Measurements from ENCODE around the gene TSPEAR.

GRCh38 chr21:44686843-44687561, 24.4 kb downstream of the TSPEAR start:
- TF ChIP-seq CTCF (IDR thresholded peaks at IDR 0.05), result no peak
- TF ChIP-seq EP300 (IDR thresholded peaks at IDR 0.05), result no peak
- TF ChIP-seq POLR2A (IDR thresholded peaks at IDR 0.05), result no peak
